Activated CD8-positive, alpha-beta T cell treated with anti-CD3 and anti-CD28 coated beads for 36 hours (primary cell): ENCODE results near the gene SEC22C. TPM values are rescaled to one million over a fixed set of nuclear protein-coding genes. Genes with fewer than 3 reads are reported as not detected.

Experiments
- ATAC-seq: fragments of 200-7000 bp; cut with Tn5 transposase; one replicate; pipeline ENCODE4 v1.10.0; 2021; ENCODE audit warnings: mild to moderate bottlenecking, moderate library complexity
- CTCF ChIA-PET: fragments of 350-600 bp; sonication (Branson Sonifier 250); formaldehyde crosslinking; loops from one replicate; lab custom pipeline; 2021; ENCODE audit warnings: antibody characterized with exemption; lab: Charles Lee
- POLR2A ChIA-PET: fragments of 350-600 bp; sonication (Branson Sonifier 250); formaldehyde crosslinking; loops from one replicate; lab custom pipeline; 2021; ENCODE audit warnings: antibody characterized with exemption; lab: Charles Lee
- DNase-seq: peaks from one replicate; pipeline ENCODE4 v3.0.0-alpha.2; 2020
- H3K27ac Mint-ChIP-seq: one replicate; pipeline ENCODE4 v1.8.0; 2021; ENCODE audit warnings: mild to moderate bottlenecking, mixed read lengths
- H3K27me3 Mint-ChIP-seq: one replicate; pipeline ENCODE4 v1.8.0; 2021; ENCODE audit warnings: mixed read lengths
- H3K36me3 Mint-ChIP-seq: one replicate; pipeline ENCODE4 v1.8.0; 2021; ENCODE audit warnings: low read depth, mixed read lengths
- H3K4me1 Mint-ChIP-seq: one replicate; pipeline ENCODE4 v1.8.0; 2021; ENCODE audit warnings: low read depth, mixed read lengths
- H3K4me3 Mint-ChIP-seq: one replicate; pipeline ENCODE4 v1.8.0; 2021; ENCODE audit warnings: mild to moderate bottlenecking, moderate library complexity, mixed read lengths
- H3K9me3 Mint-ChIP-seq: one replicate; pipeline ENCODE4 v1.8.0; 2021; ENCODE audit warnings: mixed read lengths
- intact Hi-C: fragments of 100-400 bp; cut with micrococcal nuclease; formaldehyde crosslinking; loops from one replicate; pipeline ENCODE4 v1.10.0; 2022
- total RNA-seq, 2 experiments: library from RNA; stranded (reverse); gene quantifications; one replicate each; pipeline ENCODE4 v1.2.3, GENCODE V29; 2021
- TF ChIP-seq, protein P1 (sequence below): fragments of 200-600 bp; IDR thresholded peaks from one replicate; pipeline ENCODE4 v1.8.0; 2022; ENCODE audit warnings: antibody characterized with exemption, mild to moderate bottlenecking

The SEC22C gene
- total RNA-seq, 2 experiments from 2014 or later, result 35.0 to 35.7 TPM

DNA sequence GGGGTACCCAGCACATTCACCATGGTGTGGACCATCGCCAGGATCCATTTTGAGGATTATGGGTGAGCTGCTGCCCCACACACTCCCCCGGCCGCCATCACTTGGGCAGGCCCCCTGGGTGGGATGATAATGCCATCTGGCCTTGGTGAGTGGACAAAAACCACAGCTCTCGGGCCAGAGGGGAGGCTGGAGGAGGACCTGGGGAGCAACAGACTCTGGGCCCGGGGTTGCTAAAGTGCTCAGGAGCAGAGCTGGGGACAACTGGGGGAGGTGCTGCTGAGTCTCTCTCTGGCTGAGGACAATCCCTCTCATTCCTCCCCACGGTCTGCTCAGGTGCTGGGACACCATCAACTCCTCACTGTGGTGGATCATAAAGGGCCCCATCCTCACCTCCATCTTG, 50.3 kb downstream of the SEC22C start:
- H3K27ac Mint-ChIP-seq, result no peak overlapping the region
- POLR2A ChIA-PET, result no interaction called here
- H3K9me3 Mint-ChIP-seq, result no peaks in the 10 kb centered on the region
- intact Hi-C loops, result loop anchor here (10.0 kb wide), 1 partner anchor 287 kb away; no protein-coding TSS in a partner anchor
- CTCF ChIA-PET, result interaction anchor here (1.6 kb wide), 1 partner anchor 8 kb away, joined by 9 read pairs; no protein-coding TSS in a partner anchor
- H3K36me3 Mint-ChIP-seq, result peaks cover 2% of the 10 kb centered on the region
- peaks cover 51% of the 10 kb centered on the region for H3K4me1 Mint-ChIP-seq
- ATAC-seq (no peak), DNase-seq (no peak)
- no peaks in the 10 kb centered on the region for H3K27me3 Mint-ChIP-seq
- H3K4me3 Mint-ChIP-seq, result no peak overlapping the region
- TF ChIP-seq, protein P1, sequence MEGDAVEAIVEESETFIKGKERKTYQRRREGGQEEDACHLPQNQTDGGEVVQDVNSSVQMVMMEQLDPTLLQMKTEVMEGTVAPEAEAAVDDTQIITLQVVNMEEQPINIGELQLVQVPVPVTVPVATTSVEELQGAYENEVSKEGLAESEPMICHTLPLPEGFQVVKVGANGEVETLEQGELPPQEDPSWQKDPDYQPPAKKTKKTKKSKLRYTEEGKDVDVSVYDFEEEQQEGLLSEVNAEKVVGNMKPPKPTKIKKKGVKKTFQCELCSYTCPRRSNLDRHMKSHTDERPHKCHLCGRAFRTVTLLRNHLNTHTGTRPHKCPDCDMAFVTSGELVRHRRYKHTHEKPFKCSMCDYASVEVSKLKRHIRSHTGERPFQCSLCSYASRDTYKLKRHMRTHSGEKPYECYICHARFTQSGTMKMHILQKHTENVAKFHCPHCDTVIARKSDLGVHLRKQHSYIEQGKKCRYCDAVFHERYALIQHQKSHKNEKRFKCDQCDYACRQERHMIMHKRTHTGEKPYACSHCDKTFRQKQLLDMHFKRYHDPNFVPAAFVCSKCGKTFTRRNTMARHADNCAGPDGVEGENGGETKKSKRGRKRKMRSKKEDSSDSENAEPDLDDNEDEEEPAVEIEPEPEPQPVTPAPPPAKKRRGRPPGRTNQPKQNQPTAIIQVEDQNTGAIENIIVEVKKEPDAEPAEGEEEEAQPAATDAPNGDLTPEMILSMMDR, result no peak

DNA sequence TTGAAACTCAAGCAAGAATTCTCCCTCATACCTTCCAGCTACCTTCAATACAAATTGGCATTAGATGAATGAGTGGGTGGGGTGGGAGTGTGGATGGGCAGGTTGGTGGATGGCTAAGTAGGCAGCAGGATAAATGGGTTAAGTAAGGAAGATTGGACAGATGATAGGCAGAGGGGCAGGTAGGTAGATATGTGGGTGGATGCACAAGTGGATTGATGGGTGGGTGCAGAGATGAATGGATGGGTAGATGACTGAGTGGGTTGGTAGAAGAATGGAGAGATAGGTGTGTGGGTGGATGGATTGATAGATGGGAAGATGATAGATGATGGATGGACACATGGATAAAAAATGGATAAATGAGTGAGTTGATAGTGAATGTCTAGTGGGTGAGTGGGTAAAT, 51.7 kb downstream of the SEC22C start:
- ATAC-seq (no peak), DNase-seq (no peak)
- Mint-ChIP-seq H3K36me3 (peaks cover 2% of the 10 kb centered on the region), H3K4me3 (no peak overlapping the region), H3K27me3 (no peaks in the 10 kb centered on the region), H3K4me1 (peaks cover 61% of the 10 kb centered on the region), H3K9me3 (no peaks in the 10 kb centered on the region), H3K27ac (no peak overlapping the region)
- intact Hi-C loops, result loop anchor here (10.0 kb wide), 1 partner anchor 285 kb away; no protein-coding TSS in a partner anchor
- ChIA-PET POLR2A (no interaction called here), CTCF (interaction anchor here (4.5 kb wide), 1 partner anchor 29 kb away, joined by 22 read pairs; the partner anchor contains the start of gene VIPR1)
- TF ChIP-seq, protein P1, result no peak

DNA sequence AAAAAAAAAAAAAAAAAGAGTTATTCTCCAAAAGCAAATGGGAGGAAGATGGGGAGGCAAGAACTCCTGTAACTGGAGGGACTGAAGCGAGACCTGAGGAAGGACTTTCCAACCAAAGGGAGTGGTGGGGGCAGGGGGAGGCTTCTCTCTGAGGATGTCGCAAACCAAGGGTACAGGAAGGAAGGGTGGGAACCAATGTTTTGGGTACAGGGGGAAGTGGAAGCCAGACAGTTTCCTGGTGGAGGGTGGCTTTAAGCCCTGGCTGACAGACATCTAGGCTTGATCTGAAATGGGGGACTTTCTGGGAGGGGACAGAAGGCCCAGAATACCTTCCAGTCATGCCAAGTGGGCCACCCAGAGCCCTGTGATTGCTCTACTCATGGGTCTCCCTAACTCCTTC, 52.3 kb downstream of the SEC22C start:
- CTCF ChIA-PET, result interaction anchor here (4.1 to 4.5 kb wide), 2 partner anchors 11 to 28 kb away, joined by 21 to 22 read pairs; partner anchors contain the start of gene VIPR1
- Mint-ChIP-seq H3K36me3 (peaks cover 2% of the 10 kb centered on the region), H3K27ac (peak overlapping the region; percentile 31), H3K27me3 (no peaks in the 10 kb centered on the region), H3K9me3 (no peaks in the 10 kb centered on the region), H3K4me1 (peaks cover 64% of the 10 kb centered on the region), H3K4me3 (no peak overlapping the region)
- TF ChIP-seq, protein P1, result no peak
- intact Hi-C loops, result no loop called here
- ATAC-seq, result no peak
- DNase-seq, result no peak
- POLR2A ChIA-PET, result interaction anchor here (1.1 kb wide), 1 partner anchor 27 kb away, joined by 3 read pairs; the partner anchor contains the start of gene VIPR1

DNA sequence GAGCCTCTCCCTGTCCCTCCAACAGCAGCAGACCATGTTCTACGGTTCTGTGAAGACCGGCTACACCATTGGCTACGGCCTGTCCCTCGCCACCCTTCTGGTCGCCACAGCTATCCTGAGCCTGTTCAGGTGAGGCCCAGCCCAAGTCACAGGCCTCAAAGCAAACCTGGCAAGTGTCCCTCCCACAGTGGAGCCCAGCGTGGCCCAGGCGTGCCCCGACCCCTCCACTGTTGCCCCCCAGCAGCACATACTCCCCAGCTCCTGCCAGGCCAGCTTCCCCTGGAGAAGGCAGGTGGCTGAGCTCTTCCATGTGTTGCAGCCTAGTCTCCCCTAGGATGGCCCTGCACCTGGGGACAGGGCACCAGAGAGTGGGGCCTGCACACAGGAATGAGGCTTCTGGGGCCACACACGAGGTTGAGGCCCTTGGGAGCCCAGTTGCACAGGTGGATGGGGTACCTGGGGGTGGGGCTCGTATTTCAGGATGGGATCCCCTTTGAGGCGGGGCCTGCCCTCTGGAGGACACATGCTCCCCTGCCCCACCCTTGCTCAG, 54.3 kb downstream of the SEC22C start:
- DNase-seq (no peak), ATAC-seq (no peak)
- intact Hi-C loops, result no loop called here
- no peaks in the 10 kb centered on the region for H3K27me3 Mint-ChIP-seq
- H3K4me1 Mint-ChIP-seq, result peaks cover 59% of the 10 kb centered on the region
- POLR2A ChIA-PET, result interaction anchor here (0.9 to 1.6 kb wide), 2 partner anchors 10 kb away, joined by 4 read pairs; no protein-coding TSS in a partner anchor
- no peak overlapping the region for H3K4me3 Mint-ChIP-seq
- peaks cover 6% of the 10 kb centered on the region for H3K36me3 Mint-ChIP-seq
- TF ChIP-seq, protein P1, result no peak
- no peaks in the 10 kb centered on the region for H3K9me3 Mint-ChIP-seq
- CTCF ChIA-PET, result interaction anchor here (1.0 to 4.5 kb wide), 8 partner anchors 9 to 280 kb away, joined by 3 to 22 read pairs (median 7); partner anchors contain the start of gene VIPR1
- peak overlapping the region; percentile 91 for H3K27ac Mint-ChIP-seq
